ENCODE results near the gene CACNA2D1.
"Not testable (repeated sequence)": the region's sequence is repeated elsewhere in the genome, so short reads cannot be mapped to it uniquely, and the experiment has no call there.

Gene CACNA2D1

GRCh38 chr7:82434275-82435022, 9.1 kb downstream of the CACNA2D1 start:
- no peak for DNase-seq

- DNase-seq = no peak
Measured at GRCh38 chr7:82433507-82433906, 10.1 kb downstream of the CACNA2D1 start.

GRCh38 chr7:82432743-82433142, 10.8 kb downstream of the CACNA2D1 start:
- not testable (repeated sequence) for DNase-seq

- DNase-seq = no peak
Measured at GRCh38 chr7:82430500-82431465, 12.8 kb downstream of the CACNA2D1 start.

- no peak for DNase-seq
Measured at GRCh38 chr7:82429408-82429807, 14.2 kb downstream of the CACNA2D1 start.

GRCh38 chr7:82428186-82428961, 15.2 kb downstream of the CACNA2D1 start:
- no peak for DNase-seq

GRCh38 chr7:82423446-82423845, 20.1 kb downstream of the CACNA2D1 start:
- DNase-seq = no peak

- DNase-seq = no peak
Measured at GRCh38 chr7:82419200-82419599, 24.4 kb downstream of the CACNA2D1 start.

- DNase-seq = no peak
Measured at GRCh38 chr7:82417898-82418297, 25.7 kb downstream of the CACNA2D1 start.

GRCh38 chr7:82416402-82416801, 27.2 kb downstream of the CACNA2D1 start:
- DNase-seq = no peak

GRCh38 chr7:82414389-82414788, 29.2 kb downstream of the CACNA2D1 start:
- DNase-seq = no peak

- DNase-seq = no peak
Measured at GRCh38 chr7:82413237-82413636, 30.3 kb downstream of the CACNA2D1 start.

GRCh38 chr7:82411732-82412131, 31.8 kb downstream of the CACNA2D1 start:
- no peak for DNase-seq

GRCh38 chr7:82410461-82410860, 33.1 kb downstream of the CACNA2D1 start:
- no peak for DNase-seq

GRCh38 chr7:82406937-82407336, 36.6 kb downstream of the CACNA2D1 start:
- no peak for DNase-seq

- no peak for DNase-seq
Measured at GRCh38 chr7:82405301-82405700, 38.3 kb downstream of the CACNA2D1 start.

GRCh38 chr7:82404652-82405051, 38.9 kb downstream of the CACNA2D1 start:
- no peak for DNase-seq

- DNase-seq = no peak
Measured at GRCh38 chr7:82404094-82404493, 39.5 kb downstream of the CACNA2D1 start.

- DNase-seq = no peak
Measured at GRCh38 chr7:82397879-82398524, 45.6 kb downstream of the CACNA2D1 start.

- no peak for DNase-seq
Measured at GRCh38 chr7:82396343-82396742, 47.2 kb downstream of the CACNA2D1 start.

- DNase-seq = no peak
Measured at GRCh38 chr7:82395147-82395546, 48.4 kb downstream of the CACNA2D1 start.

GRCh38 chr7:82393840-82394220, 49.7 kb downstream of the CACNA2D1 start:
- DNase-seq = no peak
